Uterus (tissue), 2 donors: Measurements from ENCODE around the gene PLIN3.

Experiments
- POLR2A ChIP-seq, 2 donors: fragments of 450-650 bp; IDR thresholded peaks; one replicate each; pipeline ENCODE4 v1.6.1; 2016; ENCODE audit warnings: antibody characterized with exemption in 2 of 2, mild to moderate bottlenecking in 1 of 2, moderate library complexity in 1 of 2
- TF ChIP-seq, protein P1 (sequence below), 4 experiments: fragments of 200-600 bp in 2 of 4; fragments of 450-650 bp in 2 of 4; sonication (generic) in 2 of 4; IDR thresholded peaks; one replicate each; pipeline ENCODE4 v1.5.1; 2016 to 2019; ENCODE audit warnings: antibody characterized with exemption in 4 of 4, mild to moderate bottlenecking in 2 of 4, moderate library complexity in 1 of 4

DNA sequence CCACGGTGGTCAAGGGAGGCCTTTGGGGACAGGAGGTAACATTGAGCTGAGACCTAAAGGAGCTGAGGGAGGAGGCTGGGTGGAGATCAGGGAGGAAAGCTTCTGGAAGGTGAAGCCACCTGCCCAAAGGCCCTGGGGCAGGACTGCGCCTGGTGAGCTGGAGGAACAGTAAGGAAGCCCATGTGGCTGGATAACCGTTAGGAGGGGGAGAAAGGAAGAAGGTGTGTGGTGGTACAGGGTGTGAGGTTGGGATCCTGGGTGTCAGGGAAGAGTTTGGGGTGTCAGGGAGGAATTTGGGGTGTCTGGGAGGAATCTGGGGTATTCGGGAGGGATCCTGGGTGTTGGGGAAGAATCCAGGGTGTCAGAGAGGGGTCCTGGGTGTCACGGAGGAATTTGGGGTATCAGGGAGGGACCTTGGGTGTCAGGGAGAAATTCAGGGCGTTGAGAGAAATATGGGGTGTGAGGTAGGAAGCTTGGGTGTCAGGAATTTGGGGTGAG lies 36.6 kb downstream of the PLIN3 start:
- TF ChIP-seq, protein P1, sequence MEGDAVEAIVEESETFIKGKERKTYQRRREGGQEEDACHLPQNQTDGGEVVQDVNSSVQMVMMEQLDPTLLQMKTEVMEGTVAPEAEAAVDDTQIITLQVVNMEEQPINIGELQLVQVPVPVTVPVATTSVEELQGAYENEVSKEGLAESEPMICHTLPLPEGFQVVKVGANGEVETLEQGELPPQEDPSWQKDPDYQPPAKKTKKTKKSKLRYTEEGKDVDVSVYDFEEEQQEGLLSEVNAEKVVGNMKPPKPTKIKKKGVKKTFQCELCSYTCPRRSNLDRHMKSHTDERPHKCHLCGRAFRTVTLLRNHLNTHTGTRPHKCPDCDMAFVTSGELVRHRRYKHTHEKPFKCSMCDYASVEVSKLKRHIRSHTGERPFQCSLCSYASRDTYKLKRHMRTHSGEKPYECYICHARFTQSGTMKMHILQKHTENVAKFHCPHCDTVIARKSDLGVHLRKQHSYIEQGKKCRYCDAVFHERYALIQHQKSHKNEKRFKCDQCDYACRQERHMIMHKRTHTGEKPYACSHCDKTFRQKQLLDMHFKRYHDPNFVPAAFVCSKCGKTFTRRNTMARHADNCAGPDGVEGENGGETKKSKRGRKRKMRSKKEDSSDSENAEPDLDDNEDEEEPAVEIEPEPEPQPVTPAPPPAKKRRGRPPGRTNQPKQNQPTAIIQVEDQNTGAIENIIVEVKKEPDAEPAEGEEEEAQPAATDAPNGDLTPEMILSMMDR (IDR thresholded peaks at IDR 0.05): no peak
- TF ChIP-seq POLR2A (IDR thresholded peaks at IDR 0.05): no peak
